Measurements from ENCODE around the gene PSMC2.

PSMC2 gene

GRCh38 chr7:103348452-103348851 is 1.0 kb downstream of the PSMC2 start:
- Mint-ChIP-seq H3K27ac (peak overlapping the region; percentile 100), H3K27me3 (ENCODE audit: low read depth, poor library complexity) (peaks cover 6% of the 10 kb centered on the region), H3K36me3 (ENCODE audit: low read depth) (peaks cover 11% of the 10 kb centered on the region), H3K4me3 (peak overlapping the region; percentile 100), H3K4me1 (peaks cover 36% of the 10 kb centered on the region), H3K9me3 (no peaks in the 10 kb centered on the region)
- TF ChIP-seq CTCF (IDR thresholded peaks at IDR 0.05) = no peak
- DNase-seq = no peak

- Mint-ChIP-seq H3K4me3 (peak overlapping the region; percentile 100), H3K27ac (no peak overlapping the region), H3K27me3 (ENCODE audit: low read depth, poor library complexity) (peaks cover 6% of the 10 kb centered on the region), H3K4me1 (peaks cover 36% of the 10 kb centered on the region), H3K36me3 (ENCODE audit: low read depth) (peaks cover 11% of the 10 kb centered on the region), H3K9me3 (no peaks in the 10 kb centered on the region)
- no peak for TF ChIP-seq CTCF (IDR thresholded peaks at IDR 0.05)
- no peak for DNase-seq
These were observed 1.5 kb downstream of the PSMC2 start for GRCh38 chr7:103348959-103349358.

- peaks cover 3% of the 10 kb centered on the region for H3K27me3 Mint-ChIP-seq (ENCODE audit: low read depth, poor library complexity)
These were observed 2.4 kb downstream of the PSMC2 start for GRCh38 chr7:103349805-103350204.

GRCh38 chr7:103369432-103369831 is 22.0 kb downstream of the PSMC2 start:
- H3K9me3 Mint-ChIP-seq = no peaks in the 10 kb centered on the region
- H3K27ac Mint-ChIP-seq = no peak overlapping the region
- no peaks in the 10 kb centered on the region for H3K4me1 Mint-ChIP-seq
- no peaks in the 10 kb centered on the region for H3K27me3 Mint-ChIP-seq (ENCODE audit: low read depth, poor library complexity)
- DNase-seq = no peak
- H3K4me3 Mint-ChIP-seq = no peak overlapping the region
- H3K36me3 Mint-ChIP-seq (ENCODE audit: low read depth) = peaks cover 38% of the 10 kb centered on the region
- no peak for TF ChIP-seq CTCF (IDR thresholded peaks at IDR 0.05)

More at GRCh38 chr7:103349805-103350204, 2.4 kb downstream of the PSMC2 start:
- Mint-ChIP-seq H3K27ac (peak overlapping the region; percentile 79), H3K4me3 (peak overlapping the region; percentile 70), H3K36me3 (ENCODE audit: low read depth) (peaks cover 11% of the 10 kb centered on the region), H3K9me3 (no peaks in the 10 kb centered on the region), H3K4me1 (peaks cover 33% of the 10 kb centered on the region)
- no peak for TF ChIP-seq CTCF (IDR thresholded peaks at IDR 0.05)
- DNase-seq = no peak

- no peaks in the 10 kb centered on the region for H3K36me3 Mint-ChIP-seq (ENCODE audit: low read depth)
- H3K4me3 Mint-ChIP-seq = no peak overlapping the region
- peaks cover 4% of the 10 kb centered on the region for H3K27me3 Mint-ChIP-seq (ENCODE audit: low read depth, poor library complexity)
- H3K4me1 Mint-ChIP-seq = no peaks in the 10 kb centered on the region
- no peak for DNase-seq
- no peak for TF ChIP-seq CTCF (IDR thresholded peaks at IDR 0.05)
- H3K9me3 Mint-ChIP-seq = no peaks in the 10 kb centered on the region
- H3K27ac Mint-ChIP-seq = no peak overlapping the region
These were observed 26.6 kb downstream of the PSMC2 start for GRCh38 chr7:103373866-103374643.

All from nephron progenitor cell (in vitro differentiated cells).